Right atrium auricular region (tissue), 2 donors: ENCODE data around the gene CLCN2. TPM values are rescaled to one million over a fixed set of nuclear protein-coding genes. Genes with fewer than 3 reads are reported as not detected.
A peak's percentile ranks its signal among the peaks of the same experiment; 100 is the strongest.

Source experiments
- DNase-seq: peaks from one replicate; pipeline ENCODE4 v3.0.0-alpha.2; 2019; ENCODE audit warnings: low spot score
- H3K27ac ChIP-seq, 2 donors: fragments of 200-600 bp; sonication (generic); 1 replicate in 1 of 2; 2 replicates in 1 of 2; pipeline ENCODE4 v1.5.1; 2016 to 2019
- H3K27me3 ChIP-seq, 2 donors: fragments of 200-600 bp; sonication (generic); one replicate each; pipeline versions ENCODE4 v1.5.1 to v1.6.0; 2017 to 2019
- H3K36me3 ChIP-seq: fragments of 200-600 bp; sonication (generic); one replicate; pipeline ENCODE4 v1.5.1; 2016
- H3K4me1 ChIP-seq, 2 donors: fragments of 200-600 bp; sonication (generic); one replicate each; pipeline versions ENCODE4 v1.5.1 to v1.6.0; 2017 to 2019
- H3K4me3 ChIP-seq, 2 donors: fragments of 200-600 bp; sonication (generic); 1 replicate in 1 of 2; 2 replicates in 1 of 2; pipeline ENCODE4 v1.5.1; 2017 to 2019; ENCODE audit warnings: mild to moderate bottlenecking in 1 of 2, moderate library complexity in 1 of 2
- H3K9me3 ChIP-seq, 2 donors: fragments of 200-600 bp; sonication (generic); one replicate each; pipeline ENCODE4 v1.5.1; 2019
- total RNA-seq, 2 donors: library from RNA; depleted of rRNA; stranded (reverse); fragments of >200 nt; gene quantifications; one replicate each; pipeline ENCODE4 v1.1.0, GENCODE V29; 2016
- TF ChIP-seq, protein P1 (sequence below), 2 donors: fragments of 200-600 bp; sonication (generic); IDR thresholded peaks; one replicate each; pipeline ENCODE4 v1.5.1; 2019; ENCODE audit warnings: antibody characterized with exemption in 2 of 2

Gene CLCN2
- total RNA-seq = 1 to 10 TPM; 1.3 to 2.7 TPM

DNA sequence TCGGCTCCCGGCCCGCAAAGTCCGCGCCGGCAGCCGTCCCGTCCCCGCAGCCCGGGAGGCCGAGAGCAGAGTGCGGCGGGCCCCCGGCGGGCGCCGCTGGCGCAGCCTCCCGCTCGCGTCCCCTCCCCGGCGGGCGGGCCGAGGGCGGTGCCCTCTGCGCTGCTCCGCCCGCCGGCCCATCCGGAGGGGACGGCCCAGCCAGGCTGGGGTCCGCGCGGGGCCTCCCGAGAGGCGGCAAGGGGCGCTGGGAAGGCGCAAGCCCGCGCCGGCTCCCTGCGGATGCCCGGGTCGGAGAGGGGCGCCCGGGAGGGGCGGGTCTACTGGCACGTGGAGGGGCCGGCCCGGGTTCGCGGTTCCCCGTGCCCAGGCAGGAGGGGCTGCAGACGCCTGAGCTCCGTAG, at the start of gene CLCN2, which contains the start of gene POLR2H:
Gene CLCN2, minus strand, starts transcription at position 74 of the 400 bp plus-strand sequence. CDS start 126 bp downstream, outside the sequence.
Gene POLR2H, plus strand, starts transcription at position 179 of the 400 bp plus-strand sequence. CDS start 1,783 bp downstream, outside the sequence.
- Histone ChIP-seq H3K36me3 (peaks cover 19% of the 10 kb centered on the region), H3K27me3 (no peaks in the 10 kb centered on the region), H3K27ac (peak within 1 kb of the TSS; percentile 97 to 99), H3K9me3 (no peaks in the 10 kb centered on the region), H3K4me3 (peak within 1 kb of the TSS; percentile 80 to 89), H3K4me1 (peaks cover 0 to 26% of the 10 kb centered on the region in 2 donors)
- TF ChIP-seq, protein P1, sequence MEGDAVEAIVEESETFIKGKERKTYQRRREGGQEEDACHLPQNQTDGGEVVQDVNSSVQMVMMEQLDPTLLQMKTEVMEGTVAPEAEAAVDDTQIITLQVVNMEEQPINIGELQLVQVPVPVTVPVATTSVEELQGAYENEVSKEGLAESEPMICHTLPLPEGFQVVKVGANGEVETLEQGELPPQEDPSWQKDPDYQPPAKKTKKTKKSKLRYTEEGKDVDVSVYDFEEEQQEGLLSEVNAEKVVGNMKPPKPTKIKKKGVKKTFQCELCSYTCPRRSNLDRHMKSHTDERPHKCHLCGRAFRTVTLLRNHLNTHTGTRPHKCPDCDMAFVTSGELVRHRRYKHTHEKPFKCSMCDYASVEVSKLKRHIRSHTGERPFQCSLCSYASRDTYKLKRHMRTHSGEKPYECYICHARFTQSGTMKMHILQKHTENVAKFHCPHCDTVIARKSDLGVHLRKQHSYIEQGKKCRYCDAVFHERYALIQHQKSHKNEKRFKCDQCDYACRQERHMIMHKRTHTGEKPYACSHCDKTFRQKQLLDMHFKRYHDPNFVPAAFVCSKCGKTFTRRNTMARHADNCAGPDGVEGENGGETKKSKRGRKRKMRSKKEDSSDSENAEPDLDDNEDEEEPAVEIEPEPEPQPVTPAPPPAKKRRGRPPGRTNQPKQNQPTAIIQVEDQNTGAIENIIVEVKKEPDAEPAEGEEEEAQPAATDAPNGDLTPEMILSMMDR (IDR thresholded peaks at IDR 0.05) = no peak
- DNase-seq = no peak

DNA sequence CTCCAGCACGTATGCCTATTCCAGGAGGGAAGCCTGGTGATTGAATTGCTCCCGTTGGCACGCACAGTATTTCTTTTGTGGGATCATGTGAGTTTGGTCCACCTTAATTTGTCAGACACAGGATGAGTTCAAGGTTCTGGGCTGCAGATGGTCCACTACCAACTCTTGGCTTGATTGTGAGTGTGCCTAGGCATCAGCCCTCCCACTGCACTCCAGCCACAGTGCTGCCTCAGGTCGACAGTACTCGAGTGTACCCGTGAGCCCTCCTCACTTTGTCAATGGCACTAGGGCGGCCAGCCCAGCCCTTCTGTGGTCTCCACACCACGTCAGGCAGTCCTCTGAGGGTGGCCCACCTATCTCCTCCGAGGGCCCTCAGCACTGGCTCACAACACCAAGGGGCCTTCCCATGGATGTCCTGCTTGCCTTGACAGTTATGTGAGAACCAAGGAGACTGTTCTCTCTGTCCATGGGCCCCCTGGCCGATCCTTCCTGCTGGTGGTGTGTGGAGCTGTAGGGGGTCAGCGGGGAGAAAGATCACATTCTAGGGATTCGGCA, 48.6 kb upstream of the CLCN2 start:
- Histone ChIP-seq H3K36me3 (no peaks in the 10 kb centered on the region), H3K27me3 (no peaks in the 10 kb centered on the region), H3K9me3 (peaks cover 0 to 4% of the 10 kb centered on the region in 2 donors), H3K4me3 (no peak overlapping the region), H3K27ac (no peak overlapping the region), H3K4me1 (no peaks in the 10 kb centered on the region)
- TF ChIP-seq, protein P1 (IDR thresholded peaks at IDR 0.05) = no peak
- no peak for DNase-seq

GRCh38 chr3:184409331-184409926, 48.0 kb upstream of the CLCN2 start:
- no peak for DNase-seq
- H3K27ac ChIP-seq = no peak overlapping the region
- H3K36me3 ChIP-seq = no peaks in the 10 kb centered on the region
- peaks cover 0 to 4% of the 10 kb centered on the region in 2 donors for H3K9me3 ChIP-seq
- TF ChIP-seq, protein P1 (IDR thresholded peaks at IDR 0.05) = no peak
- H3K27me3 ChIP-seq = no peaks in the 10 kb centered on the region
- H3K4me3 ChIP-seq = no peak overlapping the region
- no peaks in the 10 kb centered on the region for H3K4me1 ChIP-seq

- no peaks in the 10 kb centered on the region for H3K4me1 ChIP-seq
- H3K36me3 ChIP-seq = no peaks in the 10 kb centered on the region
- TF ChIP-seq, protein P1 (IDR thresholded peaks at IDR 0.05) = no peak
- H3K9me3 ChIP-seq = no peaks in the 10 kb centered on the region
- H3K27ac ChIP-seq = no peak overlapping the region
- H3K27me3 ChIP-seq = no peaks in the 10 kb centered on the region
- H3K4me3 ChIP-seq = no peak overlapping the region
- DNase-seq = no peak
These were observed 43.9 kb upstream of the CLCN2 start for GRCh38 chr3:184405075-184406030.

GRCh38 chr3:184399410-184399809, 38.0 kb upstream of the CLCN2 start:
- no peak overlapping the region for H3K4me3 ChIP-seq
- H3K36me3 ChIP-seq = no peaks in the 10 kb centered on the region
- no peak for DNase-seq
- TF ChIP-seq, protein P1 (IDR thresholded peaks at IDR 0.05) = no peak
- no peaks in the 10 kb centered on the region for H3K9me3 ChIP-seq
- H3K27ac ChIP-seq = no peak overlapping the region
- no peaks in the 10 kb centered on the region for H3K4me1 ChIP-seq
- no peaks in the 10 kb centered on the region for H3K27me3 ChIP-seq
